GM18858 (cell line): ENCODE results near the gene YKT6.

Experiments used
- ATAC-seq: cut with Tn5 transposase; IDR thresholded peaks from one replicate; pipeline ENCODE4 v1.9.1; 2021; ENCODE audit not compliant: unreplicated experiment

Gene YKT6

GRCh38 chr7:44231088-44231487 lies 30.3 kb downstream of the YKT6 start:
- no peak for ATAC-seq

- ATAC-seq = no peak
These were observed 31.6 kb downstream of the YKT6 start for GRCh38 chr7:44232396-44232795.

GRCh38 chr7:44232901-44233715 lies 32.3 kb downstream of the YKT6 start:
- no peak for ATAC-seq

DNA sequence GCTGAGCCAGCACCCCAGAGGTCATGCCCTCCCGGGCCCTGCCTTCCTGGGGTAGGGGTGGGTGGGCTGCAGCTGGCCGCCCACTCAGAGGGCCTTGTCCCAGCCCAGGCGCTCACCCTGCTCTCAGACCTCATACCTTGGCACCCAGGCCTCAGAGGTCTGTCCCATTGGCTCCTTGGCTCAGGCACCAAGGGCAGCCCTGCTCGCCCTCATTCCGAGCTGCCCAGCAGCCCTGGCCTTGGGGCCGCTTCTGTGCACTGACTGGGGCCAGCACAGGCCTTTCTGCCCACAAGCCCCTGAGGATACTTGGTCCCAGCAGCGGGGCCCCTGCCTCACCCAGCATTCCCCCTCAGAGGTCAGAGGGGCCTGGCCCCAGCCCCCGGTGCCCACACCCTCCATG lies 34.3 kb downstream of the YKT6 start:
- ATAC-seq = no peak

DNA sequence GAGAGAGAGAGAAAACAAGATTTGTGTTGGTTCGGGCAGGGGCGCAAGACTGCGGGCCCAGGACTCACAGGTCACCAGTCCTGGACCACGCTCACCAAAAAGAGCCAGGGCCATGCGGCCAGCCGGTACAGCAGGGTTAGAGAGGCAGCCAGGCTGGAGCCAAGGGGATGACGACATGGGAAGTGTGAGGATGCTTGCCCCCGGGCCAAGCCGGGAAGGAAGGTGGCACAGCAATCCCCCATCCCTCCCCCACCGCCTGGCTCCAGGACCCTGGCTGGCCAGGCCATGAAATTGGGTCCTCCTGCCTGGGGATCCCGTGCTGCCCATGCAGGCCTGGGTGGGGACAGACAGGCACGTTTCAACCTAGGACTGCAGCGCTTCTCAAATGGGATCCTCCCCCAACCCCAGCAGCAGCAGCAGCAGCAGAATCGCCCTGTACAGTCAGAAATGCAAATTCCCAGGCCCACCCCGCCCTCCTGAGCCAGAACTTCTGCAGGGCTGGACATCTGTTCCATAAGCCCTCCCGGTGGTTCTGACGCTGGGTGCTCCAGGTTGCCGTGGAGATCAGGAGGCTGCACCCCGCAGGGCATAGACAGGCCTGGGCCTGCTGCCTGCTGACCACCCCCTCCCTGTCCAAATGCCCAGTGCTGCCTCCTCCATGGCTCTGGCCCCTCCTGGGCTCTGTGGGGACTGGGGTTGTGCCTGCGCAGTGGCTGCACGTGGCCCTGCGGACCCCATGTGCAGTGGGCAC lies 35.0 kb downstream of the YKT6 start:
- ATAC-seq = no peak

DNA sequence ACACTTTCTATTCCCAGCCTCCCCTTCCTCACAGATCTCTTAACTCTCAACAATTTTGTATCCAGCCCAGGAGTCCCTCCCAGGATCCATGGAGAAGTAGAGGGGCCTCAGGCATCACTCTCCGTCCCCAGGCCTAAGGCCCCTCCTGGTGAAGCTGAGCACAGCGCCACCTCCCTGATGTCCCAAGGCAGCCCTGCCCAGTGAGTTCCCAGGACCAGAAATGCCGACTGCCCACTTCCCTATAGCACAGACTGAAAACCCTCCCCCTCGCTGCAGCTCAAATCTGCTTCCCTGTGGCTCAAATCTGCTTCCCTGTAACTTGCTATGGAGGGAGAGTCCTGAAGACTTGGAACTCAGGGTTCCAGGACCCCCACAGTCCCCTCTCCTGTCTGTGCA lies 35.6 kb downstream of the YKT6 start:
- ATAC-seq = no peak

DNA sequence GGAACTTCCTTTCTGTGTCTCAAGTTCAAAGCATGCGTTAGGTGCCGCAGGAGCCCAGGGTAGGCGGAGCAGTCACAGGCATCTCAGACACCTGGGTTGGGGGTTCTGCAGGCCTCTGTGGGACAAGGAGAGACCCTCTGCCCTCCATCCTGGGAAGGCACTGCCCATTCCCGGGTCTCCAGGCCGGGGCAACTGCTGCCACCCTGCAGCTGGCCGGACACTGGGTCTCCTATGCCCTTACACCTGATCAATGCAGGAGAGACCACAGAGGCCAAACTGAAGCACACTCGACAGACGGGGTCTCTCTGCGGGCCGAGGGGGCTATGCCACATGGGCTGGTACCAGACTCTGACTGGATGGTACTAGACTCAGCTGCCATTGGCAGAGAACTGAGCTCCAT lies 36.9 kb downstream of the YKT6 start:
- ATAC-seq = no peak

DNA sequence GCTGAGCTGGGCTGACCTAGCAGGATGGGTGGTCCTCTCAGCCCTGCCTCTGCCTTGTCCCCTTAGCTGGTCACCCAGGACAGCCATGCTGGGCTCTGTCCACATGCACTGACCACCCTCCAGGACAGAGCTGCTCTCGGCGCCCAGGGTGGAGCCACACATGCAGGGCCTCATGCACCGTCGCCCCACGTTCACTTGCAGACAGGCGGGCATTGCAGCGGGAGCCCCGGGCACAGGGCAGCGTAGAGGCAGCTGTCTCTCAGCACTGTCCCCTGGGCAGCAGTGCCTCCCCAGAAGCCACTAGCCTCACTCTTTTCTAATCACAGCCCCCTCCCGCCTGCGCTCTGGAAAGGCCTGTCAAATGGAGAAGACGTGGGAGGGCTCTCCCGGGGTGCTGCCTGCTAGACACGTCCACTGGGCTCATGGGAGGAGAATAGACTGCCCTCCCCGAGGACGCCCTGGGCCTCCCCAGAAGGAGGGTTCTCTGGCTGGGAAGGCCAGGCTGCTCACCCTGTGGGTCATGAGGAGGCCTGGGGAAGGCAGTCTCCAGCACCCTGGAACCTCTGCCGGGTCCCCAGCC lies 37.4 kb downstream of the YKT6 start:
- ATAC-seq = no peak

DNA sequence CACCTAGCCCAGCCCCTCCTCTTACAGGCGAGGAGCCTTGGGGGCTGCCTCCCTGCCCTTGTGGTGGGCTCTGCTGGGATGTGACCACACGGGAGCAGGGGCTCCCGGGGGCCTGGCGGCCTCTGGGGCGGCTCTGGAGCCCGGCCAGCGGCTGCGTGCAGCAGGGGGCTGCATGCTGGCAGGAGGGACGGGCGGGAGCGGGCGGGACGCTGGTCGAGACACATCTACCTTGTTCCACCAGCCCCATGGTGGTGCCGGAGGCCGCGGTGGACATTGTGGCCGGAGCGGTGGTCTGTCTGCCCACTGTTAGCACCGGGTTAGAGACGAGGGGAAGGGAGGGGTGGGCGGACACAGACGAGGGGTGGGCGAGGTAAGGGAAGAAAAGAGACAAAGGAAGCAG lies 38.6 kb downstream of the YKT6 start:
- no peak for ATAC-seq

DNA sequence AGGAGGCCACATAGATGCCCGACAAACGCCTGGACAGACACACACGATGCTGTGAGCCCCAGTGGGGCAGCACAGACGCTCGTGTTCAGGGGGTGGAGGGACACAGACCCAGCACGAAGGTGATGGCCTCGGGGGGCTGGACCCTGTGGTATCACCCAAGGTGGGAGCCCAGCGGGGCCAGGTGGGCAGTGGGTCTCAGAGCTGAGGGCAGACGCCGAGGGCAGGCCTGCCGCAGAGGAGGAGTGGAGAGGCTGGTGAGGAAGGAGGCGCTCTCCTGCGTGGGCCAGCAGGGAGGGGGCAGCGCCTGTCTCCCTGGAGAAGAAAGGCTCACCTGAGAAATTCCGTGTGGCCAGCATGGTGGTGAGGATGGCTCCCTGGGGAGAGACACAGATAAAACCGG lies 39.6 kb downstream of the YKT6 start:
- ATAC-seq = no peak

DNA sequence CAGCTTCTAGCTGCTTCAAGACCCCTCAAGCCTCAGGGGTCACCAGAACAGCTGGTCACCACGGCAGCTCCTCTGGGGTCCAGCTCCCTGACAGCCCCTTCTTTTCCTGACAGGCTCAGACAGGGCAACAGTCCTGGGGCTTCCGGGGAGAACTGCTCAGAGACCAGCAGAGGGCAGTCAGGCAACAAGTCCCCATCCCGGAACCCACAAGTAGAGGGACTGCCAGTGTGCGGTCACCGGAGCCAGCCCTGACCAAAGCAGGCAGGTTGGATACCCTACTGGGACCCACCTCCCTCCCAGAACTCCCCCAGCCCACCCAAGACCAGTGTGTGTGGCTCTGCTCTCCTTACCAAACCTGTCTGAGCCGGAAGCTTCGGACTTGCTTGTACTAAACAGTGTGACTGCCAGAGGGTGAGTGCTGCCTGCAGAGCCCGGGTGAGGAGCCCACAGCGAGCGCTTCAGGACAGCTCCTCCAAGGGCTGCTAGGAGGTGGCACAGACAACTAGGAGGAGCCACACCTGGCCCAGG lies 40.3 kb downstream of the YKT6 start:
- ATAC-seq = no peak

- ATAC-seq = no peak
These were observed 41.3 kb downstream of the YKT6 start for GRCh38 chr7:44242091-44242490.

GRCh38 chr7:44244282-44244681 lies 43.5 kb downstream of the YKT6 start:
- no peak for ATAC-seq

DNA sequence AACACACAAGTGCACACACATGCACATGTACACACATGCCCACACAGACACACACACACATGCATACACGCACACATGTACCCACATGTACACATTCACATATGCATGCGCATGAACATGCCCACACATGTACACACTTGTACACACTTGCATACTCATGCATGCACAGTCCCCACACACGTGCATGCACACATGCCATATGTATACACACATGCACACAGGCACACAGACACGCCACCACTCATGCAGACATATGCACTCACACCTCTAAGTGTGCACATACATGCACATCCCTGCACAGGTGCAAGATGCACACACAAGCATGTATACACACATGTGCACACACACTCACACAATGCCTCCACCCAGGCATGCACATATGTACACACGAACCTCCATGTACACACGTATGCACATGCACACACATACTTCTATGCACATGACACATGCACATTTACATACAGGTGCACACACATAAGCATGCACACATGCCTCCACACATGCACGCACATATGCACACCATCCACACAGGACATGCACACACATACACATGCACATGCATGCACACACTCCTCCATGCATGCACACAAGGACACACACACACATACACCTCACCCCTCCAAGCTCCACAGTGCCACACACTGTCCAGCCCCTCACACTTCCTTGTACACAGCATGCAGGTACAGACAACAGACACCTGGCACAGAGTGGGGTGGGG lies 45.8 kb downstream of the YKT6 start:
- no peak for ATAC-seq

DNA sequence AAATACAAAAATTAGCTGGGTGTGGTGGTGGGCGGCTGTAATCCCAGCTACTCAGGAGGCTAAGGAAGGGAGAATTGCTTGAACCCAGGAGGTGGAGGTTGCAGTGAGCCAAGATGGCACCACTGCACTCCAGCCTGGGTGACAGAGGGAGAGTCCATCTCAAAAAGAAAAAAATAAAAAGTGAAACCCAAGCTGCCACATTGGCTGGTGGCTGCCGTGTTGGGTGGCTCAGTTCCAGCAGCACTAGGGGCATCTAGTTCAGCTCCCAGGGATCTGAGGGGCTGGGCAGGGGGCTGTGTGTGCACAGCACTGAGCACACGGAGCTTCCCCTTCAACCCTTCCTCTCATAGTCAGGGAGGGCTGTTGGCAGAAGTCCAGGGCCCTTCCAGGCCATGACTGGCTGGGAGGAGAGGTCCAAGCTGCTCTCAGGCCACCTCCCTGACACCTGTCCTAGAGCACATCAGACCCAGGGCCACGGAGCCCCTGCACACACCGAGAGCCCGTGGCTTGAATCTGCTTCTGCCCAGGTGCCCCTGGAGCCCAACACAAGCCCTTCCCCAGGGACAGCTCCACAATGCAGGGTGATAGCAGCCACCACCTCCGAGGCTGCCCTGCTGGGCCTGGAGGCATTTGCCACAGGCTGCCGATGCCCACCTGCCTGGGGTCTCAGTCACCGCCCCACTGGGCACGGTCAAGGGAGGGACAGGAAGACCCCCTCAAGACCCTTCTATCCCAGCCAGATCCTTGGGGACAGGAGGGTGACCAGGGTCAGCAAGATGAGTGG lies 47.3 kb downstream of the YKT6 start:
- ATAC-seq = no peak

DNA sequence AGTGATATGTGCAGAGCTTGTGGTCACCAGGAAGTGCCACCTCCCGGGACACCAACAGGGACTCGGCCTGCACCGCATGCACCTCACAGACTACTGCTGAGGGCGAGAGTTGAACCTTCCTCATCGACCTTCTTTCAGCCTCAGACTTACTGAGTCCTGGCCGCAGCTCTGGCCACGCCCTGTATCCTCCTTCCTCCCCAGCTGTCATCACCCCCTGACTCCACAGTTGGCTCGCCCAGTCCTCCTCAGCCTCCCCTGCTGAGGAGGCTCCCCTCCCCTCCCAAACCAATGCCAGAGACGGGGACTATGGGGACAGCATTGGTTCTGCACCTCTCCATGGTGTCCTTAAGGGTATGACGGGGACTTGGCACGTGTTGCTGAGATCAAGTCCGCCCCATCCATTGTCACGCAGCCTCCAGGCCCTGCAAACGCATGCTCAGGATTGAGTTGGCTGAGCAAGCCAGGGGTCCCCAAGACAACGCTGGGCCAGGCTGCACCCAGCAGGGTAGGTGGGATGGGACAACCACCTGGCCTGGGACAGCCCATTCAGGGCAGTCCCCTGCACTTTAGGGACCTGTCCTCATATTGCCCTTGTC lies 49.0 kb downstream of the YKT6 start:
- ATAC-seq = no peak

DNA sequence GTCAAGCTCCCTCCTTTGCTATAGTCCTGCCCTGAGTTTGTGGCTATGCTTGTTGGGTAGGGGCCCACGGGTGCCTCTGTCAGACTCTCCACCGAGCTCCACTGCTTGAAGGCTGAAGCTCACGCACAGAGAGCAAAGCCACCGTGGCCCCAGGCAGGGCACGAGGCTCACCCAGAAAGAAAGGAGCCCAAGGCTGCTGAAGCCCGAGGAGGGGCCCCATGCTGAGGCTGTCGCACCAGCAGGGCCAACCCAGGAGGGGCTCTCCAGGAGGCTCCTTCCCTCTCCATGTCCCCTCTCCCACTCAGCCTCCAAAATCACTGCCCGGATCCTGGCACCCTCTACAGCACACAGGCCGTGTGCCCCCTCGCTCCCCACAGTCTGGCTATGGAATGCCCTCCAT lies 50.5 kb downstream of the YKT6 start:
- no peak for ATAC-seq

- no peak for ATAC-seq
These were observed 51.1 kb downstream of the YKT6 start for GRCh38 chr7:44251881-44252280.

- no peak for ATAC-seq
These were observed 55.7 kb downstream of the YKT6 start for GRCh38 chr7:44256459-44256858.

GRCh38 chr7:44257213-44257612 lies 56.4 kb downstream of the YKT6 start:
- ATAC-seq = no peak
